OCI-LY1 (cell line): ENCODE measurements around the gene GFI1B.

Experiments
- H2AFZ ChIP-seq: fragments of 200-600 bp; sonication (generic), shearing (Covaris generic); 2 replicates; pipeline ENCODE4 v1.6.0; 2014; ENCODE audit warnings: antibody characterized with exemption, mild to moderate bottlenecking, low read length
- H3F3A ChIP-seq: fragments of 200-600 bp; sonication (generic), shearing (Covaris generic); 2 replicates; pipeline ENCODE4 v1.6.0; 2014; ENCODE audit warnings: mild to moderate bottlenecking, antibody characterized with exemption, low read length, moderate library complexity; ENCODE audit not compliant: insufficient read depth
- H3K27ac ChIP-seq: fragments of 200-600 bp; sonication (generic); 2 replicates; pipeline ENCODE4 v1.5.1; 2014; ENCODE audit warnings: low read length, mixed run types, mild to moderate bottlenecking, low read depth; ENCODE audit not compliant: poor library complexity, severe bottlenecking
- H3K27me3 ChIP-seq: fragments of 200-600 bp; sonication (generic); 2 replicates; pipeline ENCODE4 v1.6.0; 2014; ENCODE audit warnings: antibody characterized with exemption, mild to moderate bottlenecking, low read length, moderate library complexity; ENCODE audit not compliant: insufficient read depth
- H3K36me3 ChIP-seq: fragments of 200-600 bp; sonication (generic); 2 replicates; pipeline ENCODE4 v1.6.1; 2014; ENCODE audit warnings: mild to moderate bottlenecking, antibody characterized with exemption, low read length, moderate library complexity, mixed read lengths; ENCODE audit not compliant: insufficient read depth
- H3K4me1 ChIP-seq: fragments of 200-600 bp; sonication (generic); 2 replicates; pipeline ENCODE4 v1.5.1; 2014; ENCODE audit warnings: mild to moderate bottlenecking, low read length, moderate library complexity; ENCODE audit not compliant: insufficient read depth, severe bottlenecking
- H3K4me2 ChIP-seq: fragments of 200-600 bp; sonication (generic), shearing (Covaris generic); 2 replicates; pipeline ENCODE4 v1.6.1; 2014; ENCODE audit warnings: low read length
- H3K4me3 ChIP-seq: fragments of 200-600 bp; sonication (generic); 2 replicates; pipeline ENCODE4 v1.5.1; 2014; ENCODE audit warnings: low read length, low read depth, mild to moderate bottlenecking, mixed read lengths; ENCODE audit not compliant: poor library complexity, severe bottlenecking
- H3K79me2 ChIP-seq: fragments of 200-600 bp; shearing (Covaris generic); 2 replicates; pipeline ENCODE4 v1.6.1; 2016; ENCODE audit warnings: mixed run types, low read length, mixed read lengths; ENCODE audit not compliant: insufficient read depth
- H3K9ac ChIP-seq: fragments of 200-600 bp; sonication (generic), shearing (Covaris generic); 2 replicates; pipeline ENCODE4 v1.6.1; 2014; ENCODE audit warnings: mild to moderate bottlenecking, low read length, mixed read lengths
- H3K9me2 ChIP-seq: fragments of 200-600 bp; sonication (generic), shearing (Covaris generic); 2 replicates; pipeline ENCODE4 v1.6.1; 2014; ENCODE audit warnings: low read depth, mild to moderate bottlenecking, low read length, mixed read lengths
- H3K9me3 ChIP-seq: fragments of 200-600 bp; shearing (Covaris generic); 2 replicates; pipeline ENCODE4 v1.6.1; 2014; ENCODE audit warnings: low read length, mixed read lengths
- H4K20me1 ChIP-seq: fragments of 200-600 bp; sonication (generic), shearing (Covaris generic); 2 replicates; pipeline ENCODE4 v1.6.0; 2016; ENCODE audit warnings: mild to moderate bottlenecking, low read length; ENCODE audit not compliant: insufficient read depth
- EZH2 ChIP-seq: fragments of 200-600 bp; sonication (generic), shearing (Covaris generic); IDR thresholded peaks from 2 replicates; pipeline ENCODE4 v1.8.0; 2017; ENCODE audit warnings: borderline replicate concordance, mixed run types, mild to moderate bottlenecking, antibody characterized with exemption, low read length, moderate library complexity, mixed read lengths
- TF ChIP-seq, protein P1 (sequence below): fragments of 200-600 bp; sonication (generic), shearing (Covaris generic); IDR thresholded peaks from 2 replicates; pipeline ENCODE4 v1.5.1; 2017; ENCODE audit warnings: mild to moderate bottlenecking, antibody characterized with exemption, low read length, moderate library complexity, mixed read lengths

GFI1B gene

GRCh38 chr9:132994410-132995120 is 16.1 kb downstream of the GFI1B start:
- TF ChIP-seq, protein P1, sequence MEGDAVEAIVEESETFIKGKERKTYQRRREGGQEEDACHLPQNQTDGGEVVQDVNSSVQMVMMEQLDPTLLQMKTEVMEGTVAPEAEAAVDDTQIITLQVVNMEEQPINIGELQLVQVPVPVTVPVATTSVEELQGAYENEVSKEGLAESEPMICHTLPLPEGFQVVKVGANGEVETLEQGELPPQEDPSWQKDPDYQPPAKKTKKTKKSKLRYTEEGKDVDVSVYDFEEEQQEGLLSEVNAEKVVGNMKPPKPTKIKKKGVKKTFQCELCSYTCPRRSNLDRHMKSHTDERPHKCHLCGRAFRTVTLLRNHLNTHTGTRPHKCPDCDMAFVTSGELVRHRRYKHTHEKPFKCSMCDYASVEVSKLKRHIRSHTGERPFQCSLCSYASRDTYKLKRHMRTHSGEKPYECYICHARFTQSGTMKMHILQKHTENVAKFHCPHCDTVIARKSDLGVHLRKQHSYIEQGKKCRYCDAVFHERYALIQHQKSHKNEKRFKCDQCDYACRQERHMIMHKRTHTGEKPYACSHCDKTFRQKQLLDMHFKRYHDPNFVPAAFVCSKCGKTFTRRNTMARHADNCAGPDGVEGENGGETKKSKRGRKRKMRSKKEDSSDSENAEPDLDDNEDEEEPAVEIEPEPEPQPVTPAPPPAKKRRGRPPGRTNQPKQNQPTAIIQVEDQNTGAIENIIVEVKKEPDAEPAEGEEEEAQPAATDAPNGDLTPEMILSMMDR = no peak
- TF ChIP-seq EZH2 = no peak
- Histone ChIP-seq H3F3A (no peaks in the 10 kb centered on the region), H3K27me3 (peaks cover 10% of the 10 kb centered on the region), H4K20me1 (no peaks in the 10 kb centered on the region), H3K4me1 (peaks cover 6% of the 10 kb centered on the region), H3K9me3 (no peaks in the 10 kb centered on the region), H2AFZ (no peak overlapping the region), H3K27ac (no peak overlapping the region), H3K4me2 (no peak overlapping the region; the same call in 1 of the 2 replicates), H3K36me3 (no peaks in the 10 kb centered on the region), H3K4me3 (no peak overlapping the region), H3K9me2 (no peaks in the 10 kb centered on the region), H3K79me2 (no peaks in the 10 kb centered on the region), H3K9ac (no peak overlapping the region)

DNA sequence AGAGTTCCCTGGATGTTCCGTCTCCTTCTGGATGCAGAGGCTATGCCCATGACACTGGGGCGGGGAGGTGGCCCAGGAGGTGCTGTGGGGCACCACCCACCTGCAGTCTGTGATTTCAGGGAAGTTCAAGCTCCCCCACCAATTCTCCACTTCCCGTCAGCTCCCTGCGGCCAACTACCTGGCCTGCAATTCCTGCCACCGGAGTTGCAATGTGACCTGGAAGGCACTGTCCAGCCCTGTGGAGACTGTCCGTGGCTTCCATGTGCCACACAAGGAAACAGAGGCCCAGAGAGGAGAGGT is 16.6 kb downstream of the GFI1B start:
- no peaks in the 10 kb centered on the region for H3K36me3 ChIP-seq
- H3K4me1 ChIP-seq = peaks cover 6% of the 10 kb centered on the region
- no peak overlapping the region for H3K9ac ChIP-seq
- no peak overlapping the region for H3K27ac ChIP-seq
- H3K9me2 ChIP-seq = no peaks in the 10 kb centered on the region
- TF ChIP-seq EZH2 = no peak
- TF ChIP-seq, protein P1 = no peak
- no peak overlapping the region for H3K4me2 ChIP-seq
- no peak overlapping the region for H2AFZ ChIP-seq
- no peaks in the 10 kb centered on the region for H4K20me1 ChIP-seq
- H3F3A ChIP-seq = no peaks in the 10 kb centered on the region
- H3K27me3 ChIP-seq = peaks cover 12% of the 10 kb centered on the region
- no peaks in the 10 kb centered on the region for H3K9me3 ChIP-seq
- H3K4me3 ChIP-seq = no peak overlapping the region
- H3K79me2 ChIP-seq = no peaks in the 10 kb centered on the region

- H2AFZ ChIP-seq = no peak overlapping the region
- no peaks in the 10 kb centered on the region for H3K9me2 ChIP-seq
- H3K9me3 ChIP-seq = no peaks in the 10 kb centered on the region
- H3K79me2 ChIP-seq = no peaks in the 10 kb centered on the region
- H3K36me3 ChIP-seq = no peaks in the 10 kb centered on the region
- H3K27ac ChIP-seq = no peak overlapping the region
- peaks cover 12% of the 10 kb centered on the region for H3K27me3 ChIP-seq
- no peaks in the 10 kb centered on the region for H4K20me1 ChIP-seq
- no peaks in the 10 kb centered on the region for H3F3A ChIP-seq
- TF ChIP-seq, protein P1 = no peak
- no peak for TF ChIP-seq EZH2
- H3K9ac ChIP-seq = no peak overlapping the region
- peaks cover 6% of the 10 kb centered on the region for H3K4me1 ChIP-seq
- no peak overlapping the region for H3K4me3 ChIP-seq
- no peak overlapping the region for H3K4me2 ChIP-seq
Measured at GRCh38 chr9:132995879-132996278, 17.4 kb downstream of the GFI1B start.
